ENCODE data around the gene COG8.

Gene COG8

GRCh38 chr16:69348222-69348621 is 8.9 kb upstream of the COG8 start:
- in situ Hi-C loops (cut with MboI; ENCODE audit: low sequenced_read_pairs), result no loop called here

- in situ Hi-C loops (cut with MboI; ENCODE audit: low sequenced_read_pairs), result no loop called here
These were observed 7.3 kb upstream of the COG8 start for GRCh38 chr16:69346683-69347082.

- in situ Hi-C loops (cut with MboI; ENCODE audit: low sequenced_read_pairs), result no loop called here
These were observed 6.6 kb upstream of the COG8 start for GRCh38 chr16:69345923-69346322.

GRCh38 chr16:69344171-69344570 is 4.8 kb upstream of the COG8 start:
- in situ Hi-C loops (cut with MboI; ENCODE audit: low sequenced_read_pairs), result no loop called here

- in situ Hi-C loops (cut with MboI; ENCODE audit: low sequenced_read_pairs), result no loop called here
These were observed 806 bp upstream of the COG8 start for GRCh38 chr16:69340095-69340644.

- in situ Hi-C loops (cut with MboI; ENCODE audit: low sequenced_read_pairs), result no loop called here
These were observed 641 bp downstream of the COG8 start for GRCh38 chr16:69338557-69339288.

- in situ Hi-C loops (cut with MboI; ENCODE audit: low sequenced_read_pairs), result no loop called here
These were observed 4.7 kb downstream of the COG8 start for GRCh38 chr16:69334696-69335095.

- in situ Hi-C loops (cut with MboI; ENCODE audit: low sequenced_read_pairs), result no loop called here
These were observed 8.9 kb downstream of the COG8 start, which contains the start of gene PDF for GRCh38 chr16:69330286-69331109. Gene PDF, minus strand, starts transcription at chr16:69330588. Its CDS starts 18 bp downstream, at chr16:69330570.

GRCh38 chr16:69329369-69330285 is 9.7 kb downstream of the COG8 start:
- in situ Hi-C loops (cut with MboI; ENCODE audit: low sequenced_read_pairs), result no loop called here

- in situ Hi-C loops (cut with MboI; ENCODE audit: low sequenced_read_pairs), result no loop called here
These were observed 10.5 kb downstream of the COG8 start for GRCh38 chr16:69328854-69329316.

- in situ Hi-C loops (cut with MboI; ENCODE audit: low sequenced_read_pairs), result no loop called here
These were observed 11.6 kb downstream of the COG8 start for GRCh38 chr16:69327585-69328310.

- in situ Hi-C loops (cut with MboI; ENCODE audit: low sequenced_read_pairs), result no loop called here
These were observed 13.0 kb downstream of the COG8 start for GRCh38 chr16:69326172-69326873.

- in situ Hi-C loops (cut with MboI; ENCODE audit: low sequenced_read_pairs), result no loop called here
These were observed 13.6 kb downstream of the COG8 start for GRCh38 chr16:69325784-69326171.

- in situ Hi-C loops (cut with MboI; ENCODE audit: low sequenced_read_pairs), result no loop called here
These were observed 14.6 kb downstream of the COG8 start for GRCh38 chr16:69324585-69325253.

- in situ Hi-C loops (cut with MboI; ENCODE audit: low sequenced_read_pairs), result no loop called here
These were observed 15.3 kb downstream of the COG8 start for GRCh38 chr16:69324013-69324531.

GRCh38 chr16:69323415-69323814 is 15.9 kb downstream of the COG8 start:
- in situ Hi-C loops (cut with MboI; ENCODE audit: low sequenced_read_pairs), result no loop called here

GRCh38 chr16:69322343-69322742 is 17.0 kb downstream of the COG8 start:
- in situ Hi-C loops (cut with MboI; ENCODE audit: low sequenced_read_pairs), result no loop called here

- in situ Hi-C loops (cut with MboI; ENCODE audit: low sequenced_read_pairs), result no loop called here
These were observed 18.3 kb downstream of the COG8 start for GRCh38 chr16:69321080-69321479.

GRCh38 chr16:69320740-69321073 is 18.7 kb downstream of the COG8 start:
- in situ Hi-C loops (cut with MboI; ENCODE audit: low sequenced_read_pairs), result no loop called here

Data from hTERT RPE-1 (cell line).